ENCODE measurements around the gene NRP2.

NRP2 gene

DNA sequence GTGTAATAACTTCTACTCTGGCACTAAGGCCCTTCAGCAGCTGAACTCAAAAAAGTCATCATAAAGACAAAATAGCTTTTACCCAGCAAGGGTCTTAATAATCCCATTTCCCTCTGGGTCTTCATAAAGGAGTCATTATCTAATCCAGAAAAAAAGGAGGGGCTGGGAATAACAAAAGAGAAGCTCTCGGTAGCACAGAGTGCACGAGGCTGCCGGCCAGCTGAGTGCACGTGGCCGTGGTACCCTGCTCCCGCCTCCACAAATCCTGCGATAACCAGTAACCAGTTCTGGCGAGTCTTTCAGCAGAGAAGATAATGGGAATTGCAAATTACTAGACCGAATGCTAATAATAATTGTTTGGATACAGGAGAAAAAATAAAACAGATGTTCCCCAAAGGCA is 7.5 kb downstream of the NRP2 start:
- no peak overlapping the region for H3K4me3 ChIP-seq (replicated peaks in 1 of 2; ENCODE audit: low read depth in 2 of 2, low read length in 2 of 2)
- TF ChIP-seq, protein P1, sequence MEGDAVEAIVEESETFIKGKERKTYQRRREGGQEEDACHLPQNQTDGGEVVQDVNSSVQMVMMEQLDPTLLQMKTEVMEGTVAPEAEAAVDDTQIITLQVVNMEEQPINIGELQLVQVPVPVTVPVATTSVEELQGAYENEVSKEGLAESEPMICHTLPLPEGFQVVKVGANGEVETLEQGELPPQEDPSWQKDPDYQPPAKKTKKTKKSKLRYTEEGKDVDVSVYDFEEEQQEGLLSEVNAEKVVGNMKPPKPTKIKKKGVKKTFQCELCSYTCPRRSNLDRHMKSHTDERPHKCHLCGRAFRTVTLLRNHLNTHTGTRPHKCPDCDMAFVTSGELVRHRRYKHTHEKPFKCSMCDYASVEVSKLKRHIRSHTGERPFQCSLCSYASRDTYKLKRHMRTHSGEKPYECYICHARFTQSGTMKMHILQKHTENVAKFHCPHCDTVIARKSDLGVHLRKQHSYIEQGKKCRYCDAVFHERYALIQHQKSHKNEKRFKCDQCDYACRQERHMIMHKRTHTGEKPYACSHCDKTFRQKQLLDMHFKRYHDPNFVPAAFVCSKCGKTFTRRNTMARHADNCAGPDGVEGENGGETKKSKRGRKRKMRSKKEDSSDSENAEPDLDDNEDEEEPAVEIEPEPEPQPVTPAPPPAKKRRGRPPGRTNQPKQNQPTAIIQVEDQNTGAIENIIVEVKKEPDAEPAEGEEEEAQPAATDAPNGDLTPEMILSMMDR (IDR thresholded peaks at IDR 0.05; ENCODE audit: low read depth, low read length): no peak
- no peak for DNase-seq (ENCODE audit: low read depth in 2 of 2)

DNA sequence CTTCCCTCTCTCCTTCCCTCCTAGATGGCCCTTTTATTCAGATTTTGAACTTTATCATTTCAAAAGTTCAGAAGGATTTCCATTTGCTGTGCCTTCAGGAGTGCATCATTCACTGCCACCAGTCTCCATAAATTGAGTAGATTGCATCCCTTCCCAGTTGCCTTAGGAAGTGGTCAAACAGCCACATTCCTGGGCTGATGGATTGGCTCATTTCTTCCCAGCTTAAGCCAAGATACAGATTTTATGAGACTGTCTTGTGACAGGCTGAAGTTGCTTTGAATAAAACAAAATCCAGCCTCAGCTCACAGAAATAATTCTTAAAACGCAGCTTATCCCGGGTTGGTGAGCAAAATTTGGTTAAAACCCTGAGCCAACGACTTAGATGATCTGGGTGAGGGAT is 9.8 kb downstream of the NRP2 start:
- TF ChIP-seq, protein P1 (IDR thresholded peaks at IDR 0.05; ENCODE audit: low read depth, low read length): no peak
- peak in 1 of 2 donors; percentile 54 for DNase-seq (ENCODE audit: low read depth in 2 of 2)
- H3K4me3 ChIP-seq (replicated peaks in 1 of 2; ENCODE audit: low read depth in 2 of 2, low read length in 2 of 2): no peak overlapping the region

DNA sequence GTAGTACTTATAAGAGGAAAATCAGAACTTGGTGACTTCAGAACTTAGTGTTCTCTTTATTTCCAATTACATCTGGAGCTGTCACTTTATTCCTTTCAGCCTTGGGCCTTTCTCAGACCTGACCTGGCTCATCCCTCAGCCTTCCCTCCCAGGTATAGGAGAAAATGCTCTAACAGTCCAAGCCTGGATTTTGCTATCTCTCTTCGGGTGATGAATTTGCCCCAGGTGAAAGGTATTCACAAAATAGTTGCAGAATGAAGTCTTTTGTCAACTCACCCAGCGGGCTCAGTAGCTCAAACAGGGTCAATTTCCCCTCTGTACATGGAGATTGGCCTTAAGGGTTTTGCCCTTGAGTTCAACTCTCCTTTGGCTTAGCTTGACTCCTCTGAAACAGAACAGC is 12.0 kb downstream of the NRP2 start:
- no peak for DNase-seq (ENCODE audit: low read depth in 2 of 2)
- TF ChIP-seq, protein P1 (IDR thresholded peaks at IDR 0.05; ENCODE audit: low read depth, low read length): no peak

DNA sequence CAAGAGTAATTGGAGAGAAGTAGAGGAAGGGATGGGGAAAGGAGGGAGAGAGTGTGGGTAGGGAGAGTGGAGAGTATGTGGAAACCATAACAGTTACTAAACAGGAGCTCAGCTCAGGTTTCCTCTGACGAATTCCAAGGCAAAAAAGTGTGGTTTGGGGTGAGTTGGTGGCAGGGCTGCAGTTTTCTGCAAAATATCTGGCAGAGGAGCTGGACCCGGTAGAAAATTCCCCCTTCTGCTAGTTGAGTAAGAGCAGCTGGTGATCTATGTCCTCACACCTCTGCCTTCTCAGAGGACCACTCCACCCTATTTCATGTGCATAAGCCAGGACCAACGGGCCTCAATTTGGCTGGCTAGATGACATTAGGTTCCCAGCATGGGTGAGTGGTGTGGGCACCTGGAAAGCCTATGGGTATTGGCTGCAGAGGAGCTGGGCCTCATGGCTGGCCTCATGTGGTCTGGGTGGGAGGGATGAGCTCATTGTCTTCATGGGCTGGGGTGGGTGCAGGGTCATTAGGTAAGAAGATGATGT is 13.2 kb downstream of the NRP2 start:
- no peak overlapping the region for H3K4me3 ChIP-seq (replicated peaks in 1 of 2; ENCODE audit: low read depth in 2 of 2, low read length in 2 of 2)
- TF ChIP-seq, protein P1 (IDR thresholded peaks at IDR 0.05; ENCODE audit: low read depth, low read length): no peak
- peak; percentile 65 to 79 for DNase-seq (ENCODE audit: low read depth in 2 of 2)

More for the DNA sequence above, 12.0 kb downstream of the NRP2 start:
- H3K4me3 ChIP-seq (replicated peaks in 1 of 2; ENCODE audit: low read depth in 2 of 2, low read length in 2 of 2): no peak overlapping the region

DNA sequence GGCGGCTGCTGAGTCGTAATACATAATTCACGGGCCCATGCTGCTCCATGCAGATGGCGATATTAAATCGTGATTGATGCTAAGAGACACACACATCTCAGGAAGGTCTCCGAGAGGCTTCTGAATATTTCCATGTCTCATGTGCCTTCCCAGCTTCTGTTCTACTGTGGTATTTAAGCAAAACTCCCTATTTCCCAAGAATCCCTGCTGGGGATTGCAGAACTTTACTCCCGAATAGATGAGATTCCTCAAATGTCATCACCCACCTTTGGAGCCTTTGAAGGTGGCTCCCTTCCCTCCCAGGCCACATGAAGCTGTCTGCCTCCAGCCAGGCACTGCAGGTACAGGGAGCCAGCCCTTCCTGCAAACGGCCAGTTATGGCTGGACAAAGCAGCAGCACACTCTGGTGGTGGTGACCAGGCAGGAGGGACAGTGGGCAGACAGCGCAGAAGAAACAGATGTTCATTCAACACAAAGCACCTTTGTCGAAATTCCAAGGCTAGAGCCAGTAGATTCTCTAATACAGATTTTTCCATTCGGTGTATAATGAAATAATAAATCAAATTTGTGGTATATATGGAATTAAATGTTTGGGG is 14.1 kb downstream of the NRP2 start:
- no peak for DNase-seq (ENCODE audit: low read depth in 2 of 2)
- TF ChIP-seq, protein P1 (IDR thresholded peaks at IDR 0.05; ENCODE audit: low read depth, low read length): peak; percentile 5
- no peak overlapping the region for H3K4me3 ChIP-seq (replicated peaks in 1 of 2; ENCODE audit: low read depth in 2 of 2, low read length in 2 of 2)

DNA sequence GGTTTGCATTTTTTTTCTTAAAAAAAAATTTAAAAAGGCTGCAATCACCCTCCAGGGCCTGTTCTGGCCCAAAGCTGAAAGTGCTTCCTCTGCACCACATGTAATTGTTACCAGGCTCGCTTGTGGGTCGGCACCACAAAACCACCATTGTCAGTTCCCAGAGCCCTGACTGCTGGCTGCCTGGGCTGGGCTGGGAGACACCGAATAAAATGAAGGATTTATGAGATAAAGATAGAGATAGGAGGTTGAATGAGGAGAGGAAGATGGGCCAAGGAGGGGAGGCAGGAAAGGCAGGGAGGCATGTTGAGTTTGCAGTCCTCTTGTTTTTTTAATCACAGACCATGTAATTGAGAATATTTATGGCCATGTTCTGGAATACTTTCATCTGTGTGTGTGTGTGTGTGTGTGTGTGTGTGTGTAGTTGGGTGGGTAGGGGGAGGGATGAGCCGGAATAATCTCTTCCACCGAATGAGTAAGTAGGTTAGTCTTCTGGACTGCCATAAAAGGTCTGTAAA is 14.7 kb downstream of the NRP2 start:
- H3K4me3 ChIP-seq (replicated peaks in 1 of 2; ENCODE audit: low read depth in 2 of 2, low read length in 2 of 2): no peak overlapping the region
- DNase-seq (ENCODE audit: low read depth in 2 of 2): peak in 1 of 2 donors; percentile 32
- TF ChIP-seq, protein P1 (IDR thresholded peaks at IDR 0.05; ENCODE audit: low read depth, low read length): no peak

Measured in cardiac fibroblast (primary cell).